Hindlimb muscle (tissue), 1 donor: Measurements from ENCODE around the gene ATP5MC3. TPM values are rescaled to one million over a fixed set of nuclear protein-coding genes. Genes with fewer than 3 reads are reported as not detected.

Source experiments
- polyA plus RNA-seq: library from polyadenylated mRNA; unstranded; fragments of 120-200 nt; gene quantifications from one replicate; pipeline ENCODE4 v1.2.1, GENCODE V29; 2013; ENCODE audit not compliant: insufficient read length

Gene ATP5MC3
- polyA plus RNA-seq, 1 donor, result 213 TPM

Other genes starting within 250 kb of the ATP5MC3 start
- gene CHN1, start 176.3 kb downstream of the ATP5MC3 start, polyA plus RNA-seq, result 13.2 TPM
- 33.7 TPM for gene ATF2, start 13.5 kb downstream of the ATP5MC3 start, polyA plus RNA-seq